GM12878 (cell line): Measurements from ENCODE around the gene RAD51B. TPM values are rescaled to one million over a fixed set of nuclear protein-coding genes. Genes with fewer than 3 reads are reported as not detected.

Experiments
- ATAC-seq: fragments of 200-7000 bp; cut with Tn5 transposase; 3 replicates; pipeline ENCODE4 v1.9.1; 2020; ENCODE audit warnings: mild to moderate bottlenecking, moderate library complexity
- BruUV-seq: library from RNA; stranded (reverse); fragments of 400-500 nt; replicated peaks from 2 replicates; lab custom pipeline; 2021; lab: Mats Ljungman, UMichigan
- CTCF ChIA-PET: fragments of 300-600 bp; sonication (Branson Sonifier 250); formaldehyde crosslinking; extraction: SDS; loops from one replicate; lab custom pipeline; 2021; ENCODE audit warnings: inconsistent platforms; lab: Yijun Ruan, JAX
- POLR2A ChIA-PET: fragments of 350-600 bp; formaldehyde crosslinking; extraction: SDS; loops from one replicate; lab custom pipeline; 2021; ENCODE audit warnings: inconsistent platforms; lab: Charles Lee
- RAD21 ChIA-PET: fragments of 300-600 bp; sonication (Branson Sonifier 250); formaldehyde crosslinking; loops from one replicate; lab custom pipeline; 2023; ENCODE audit warnings: antibody characterized with exemption; ENCODE audit not compliant: unreplicated experiment; lab: Charles Lee
- SMC1A ChIA-PET: fragments of 300-600 bp; sonication (Branson Sonifier 250); formaldehyde crosslinking; loops from one replicate; lab custom pipeline; 2023; ENCODE audit not compliant: unreplicated experiment, uncharacterized antibody; lab: Charles Lee
- DNase-seq: peaks from one replicate; pipeline ENCODE4 v3.0.0-alpha.2; 2011; ENCODE audit warnings: low read depth, low spot score
- FAIRE-seq: peaks from 3 replicates; lab custom pipeline; 2011; peaks lifted over from hg19 to GRCh38; lab: Jason Lieb, UNC
- H2AFZ ChIP-seq: 2 replicates; pipeline ENCODE4 v1.6.0; 2011; ENCODE audit warnings: low read depth, low read length, control low read depth; ENCODE audit not compliant: control insufficient read depth
- H3K27ac ChIP-seq: 2 replicates; pipeline ENCODE4 v1.5.1; 2011; ENCODE audit warnings: control low read depth; ENCODE audit not compliant: control insufficient read depth, insufficient read depth
- H3K27me3 ChIP-seq, 2 experiments: replicated peaks in 1 of 2; 2 replicates each; pipeline versions ENCODE4 v1.6.0 to v1.6.1; 2011; ENCODE audit warnings: low read length in 1 of 2; ENCODE audit not compliant: control insufficient read depth in 2 of 2, insufficient read depth in 2 of 2
- H3K36me3 ChIP-seq, 2 experiments: 2 replicates each; pipeline ENCODE4 v1.5.1; 2011; ENCODE audit warnings: low read length in 1 of 2; ENCODE audit not compliant: control insufficient read depth in 2 of 2, insufficient read depth in 2 of 2
- H3K4me1 ChIP-seq: 2 replicates; pipeline ENCODE4 v1.6.1; 2011; ENCODE audit warnings: mild to moderate bottlenecking, low read length, moderate library complexity, mixed read lengths; ENCODE audit not compliant: control insufficient read depth, insufficient read depth
- H3K4me2 ChIP-seq: 2 replicates; pipeline ENCODE4 v1.6.0; 2011; ENCODE audit warnings: control low read depth; ENCODE audit not compliant: control insufficient read depth, insufficient read depth
- H3K4me3 ChIP-seq: fragments of 200-600 bp; sonication (generic); 2 replicates; pipeline ENCODE4 v1.5.1; 2016
- H3K79me2 ChIP-seq: 2 replicates; pipeline ENCODE4 v1.6.0; 2011; ENCODE audit warnings: low read length; ENCODE audit not compliant: control insufficient read depth, insufficient read depth
- H3K9ac ChIP-seq: 2 replicates; pipeline ENCODE4 v1.8.0; 2011; ENCODE audit warnings: low read length, control low read depth, mixed read lengths; ENCODE audit not compliant: control insufficient read depth, insufficient read depth
- H3K9me3 ChIP-seq: replicated peaks from 3 replicates; pipeline ENCODE4 v1.5.1; 2011; ENCODE audit warnings: mild to moderate bottlenecking, low read length; ENCODE audit not compliant: control insufficient read depth, insufficient read depth
- H4K20me1 ChIP-seq: 2 replicates; pipeline ENCODE4 v1.6.0; 2011; ENCODE audit not compliant: control insufficient read depth, insufficient read depth
- CHD1 ChIP-seq: IDR thresholded peaks from 2 replicates; pipeline ENCODE4 v1.6.1; 2012; ENCODE audit warnings: low read depth, low read length, improper control_type of control experiment
- CREB1 ChIP-seq: IDR thresholded peaks from 2 replicates; pipeline ENCODE4 v1.6.1; 2012; ENCODE audit warnings: low read depth, mild to moderate bottlenecking, inconsistent platforms
- GABPA ChIP-seq: IDR thresholded peaks from 2 replicates; pipeline ENCODE4 v1.6.1; 2014; ENCODE audit warnings: antibody characterized with exemption, low read depth, mild to moderate bottlenecking, inconsistent platforms
- GATAD2B ChIP-seq: fragments of 450-650 bp; conservative IDR thresholded peaks from 2 replicates; pipeline ENCODE4 v1.6.1; 2017; ENCODE audit warnings: low read depth, mild to moderate bottlenecking, moderate library complexity
- IKZF2 ChIP-seq, 2 experiments: fragments of 450-650 bp; IDR thresholded peaks; 2 replicates each; pipeline ENCODE4 v1.6.1; 2017; ENCODE audit warnings: mild to moderate bottlenecking in 2 of 2, moderate library complexity in 2 of 2
- KAT2A ChIP-seq: conservative IDR thresholded peaks from 2 replicates; pipeline ENCODE4 v1.6.1; 2011; ENCODE audit warnings: low read depth, low read length; ENCODE audit not compliant: control insufficient read depth
- MEF2A ChIP-seq: IDR thresholded peaks from 2 replicates; pipeline ENCODE4 v1.6.1; 2011; ENCODE audit warnings: low read depth, mild to moderate bottlenecking, low read length, moderate library complexity; ENCODE audit not compliant: insufficient read depth
- MYC ChIP-seq: IDR thresholded peaks from 2 replicates; pipeline ENCODE4 v1.6.1; 2011; ENCODE audit warnings: mild to moderate bottlenecking, low read length, moderate library complexity, inconsistent platforms; ENCODE audit not compliant: insufficient read depth, insufficient replicate concordance, insufficient read length, severe bottlenecking
- NFXL1 ChIP-seq: fragments of 450-650 bp; IDR thresholded peaks from 2 replicates; pipeline ENCODE4 v1.6.1; 2017; ENCODE audit warnings: antibody characterized with exemption, mild to moderate bottlenecking, borderline replicate concordance
- RAD21 ChIP-seq: IDR thresholded peaks from 2 replicates; pipeline ENCODE4 v1.6.1; 2011; ENCODE audit warnings: mild to moderate bottlenecking, low read depth, low read length, moderate library complexity; ENCODE audit not compliant: insufficient read depth
- SRF ChIP-seq, 2 experiments: IDR thresholded peaks; 2 replicates each; pipeline ENCODE4 v1.6.1; 2011; ENCODE audit warnings: low read depth in 2 of 2, low read length in 2 of 2, mild to moderate bottlenecking in 1 of 2, moderate library complexity in 1 of 2
- TCF12 ChIP-seq: IDR thresholded peaks from 2 replicates; pipeline ENCODE4 v1.6.1; 2011; ENCODE audit warnings: low read depth, mild to moderate bottlenecking, low read length
- ZNF217 ChIP-seq: fragments of 450-650 bp; IDR thresholded peaks from 2 replicates; pipeline ENCODE4 v1.6.1; 2017; ENCODE audit warnings: antibody characterized with exemption, mild to moderate bottlenecking
- in situ Hi-C: fragments of 300-500 bp; cut with MboI; formaldehyde crosslinking; loops from 9 replicates; pipeline ENCODE4 v1.14.3; 2018; ENCODE audit warnings: mixed read lengths
- intact Hi-C: fragments of 100-400 bp; cut with micrococcal nuclease; formaldehyde crosslinking; loops from one replicate; pipeline ENCODE4 v1.14.2; 2022; ENCODE audit not compliant: unreplicated experiment
- polyA plus RNA-seq, 11 experiments: library from polyadenylated mRNA; depleted of rRNA in 4 of 11; unstranded in 6 of 11; stranded (reverse) in 5 of 11; fragments of >200 nt; fragmentation: Nextera tagmentation in 4 of 11; fragmentation: Illumina TruSeq in 1 of 11; extraction: Ambion mirVana in 4 of 11; extraction: Trizol in 1 of 11; gene quantifications; 1 replicate in 1 of 11; 2 replicates in 10 of 11; pipeline versions ENCODE4 v1.2.1 to v1.2.3, GENCODE V29; 2011 to 2016; ENCODE audit warnings: inconsistent platforms in 2 of 11, missing spikeins in 2 of 11, low read depth in 1 of 11
- total RNA-seq, 4 experiments: library from RNA; depleted of rRNA in 3 of 4; stranded (reverse); fragments of >200 nt in 3 of 4; fragmentation: Illumina TruSeq in 1 of 4; extraction: Trizol in 1 of 4; gene quantifications; 2 replicates each; pipeline versions ENCODE4 v1.2.1 to v1.2.3, GENCODE V29; 2013 to 2021
- TF ChIP-seq, protein P1 (sequence below): fragments of 450-650 bp; IDR thresholded peaks from 2 replicates; pipeline ENCODE4 v1.6.1; 2016; ENCODE audit warnings: mild to moderate bottlenecking, moderate library complexity, borderline replicate concordance
- TF ChIP-seq, protein P2 (sequence below): IDR thresholded peaks from 2 replicates; pipeline ENCODE4 v1.6.1; 2011; ENCODE audit warnings: mild to moderate bottlenecking, low read depth, low read length, moderate library complexity; ENCODE audit not compliant: insufficient replicate concordance
- TF ChIP-seq, protein P3 (sequence below): fragments of 150-350 bp; IDR thresholded peaks from 2 replicates; pipeline ENCODE4 v1.6.1; 2014; ENCODE audit warnings: mild to moderate bottlenecking, low read depth, low read length

The RAD51B gene
- total and polyA plus RNA-seq, 10 of the 15 experiments (the other 5 are each of a cell fraction or from before 2014, with no cell fraction given) = 9.8 to 26.8 (median 21.3) TPM

DNA sequence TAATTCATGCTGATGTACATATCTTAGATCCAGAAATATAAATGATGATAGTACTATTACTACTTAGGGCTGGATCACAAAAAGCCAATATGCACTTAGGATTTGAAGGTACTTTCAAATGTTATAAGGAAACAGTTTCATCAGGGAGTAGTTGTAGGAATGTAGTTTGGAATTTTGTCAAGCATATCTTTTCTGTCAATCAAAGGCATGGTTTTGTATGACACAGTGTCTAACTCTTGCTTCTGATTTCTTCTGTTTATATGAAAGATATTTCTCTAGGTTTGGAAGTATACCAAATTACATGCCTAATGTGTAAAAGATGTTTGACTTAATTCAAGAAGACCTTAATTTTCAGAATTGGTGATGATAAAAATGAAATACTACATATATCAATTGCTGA lies 135.7 kb downstream of the RAD51B start:
- no peak for DNase-seq
- H3K4me1 ChIP-seq = no peaks in the 10 kb centered on the region
- FAIRE-seq = no peak
- ChIA-PET POLR2A (no interaction called here), CTCF (no interaction called here), SMC1A (interaction anchor here (1.8 to 7.3 kb wide), 2 partner anchors 10 to 331 kb away, joined by 3 to 48 read pairs; no protein-coding TSS in a partner anchor), RAD21 (no interaction called here)
- no peak overlapping the region for H3K27ac ChIP-seq
- H3K79me2 ChIP-seq = no peaks in the 10 kb centered on the region
- no TSS peak for BruUV-seq
- no peak for ATAC-seq
- in situ Hi-C loops = no loop called here
- H4K20me1 ChIP-seq = no peaks in the 10 kb centered on the region
- H2AFZ ChIP-seq = no peak overlapping the region
- intact Hi-C loops = no loop called here
- no peaks in the 10 kb centered on the region for H3K36me3 ChIP-seq
- no peaks in the 10 kb centered on the region; the same call in 2 of the 3 replicates for H3K9me3 ChIP-seq
- H3K4me3 ChIP-seq = no peak overlapping the region
- no peaks in the 10 kb centered on the region for H3K27me3 ChIP-seq
- H3K9ac ChIP-seq = no peak overlapping the region
- no peak overlapping the region for H3K4me2 ChIP-seq
- TF ChIP-seq GABPA = no peak
- TF ChIP-seq, protein P1, sequence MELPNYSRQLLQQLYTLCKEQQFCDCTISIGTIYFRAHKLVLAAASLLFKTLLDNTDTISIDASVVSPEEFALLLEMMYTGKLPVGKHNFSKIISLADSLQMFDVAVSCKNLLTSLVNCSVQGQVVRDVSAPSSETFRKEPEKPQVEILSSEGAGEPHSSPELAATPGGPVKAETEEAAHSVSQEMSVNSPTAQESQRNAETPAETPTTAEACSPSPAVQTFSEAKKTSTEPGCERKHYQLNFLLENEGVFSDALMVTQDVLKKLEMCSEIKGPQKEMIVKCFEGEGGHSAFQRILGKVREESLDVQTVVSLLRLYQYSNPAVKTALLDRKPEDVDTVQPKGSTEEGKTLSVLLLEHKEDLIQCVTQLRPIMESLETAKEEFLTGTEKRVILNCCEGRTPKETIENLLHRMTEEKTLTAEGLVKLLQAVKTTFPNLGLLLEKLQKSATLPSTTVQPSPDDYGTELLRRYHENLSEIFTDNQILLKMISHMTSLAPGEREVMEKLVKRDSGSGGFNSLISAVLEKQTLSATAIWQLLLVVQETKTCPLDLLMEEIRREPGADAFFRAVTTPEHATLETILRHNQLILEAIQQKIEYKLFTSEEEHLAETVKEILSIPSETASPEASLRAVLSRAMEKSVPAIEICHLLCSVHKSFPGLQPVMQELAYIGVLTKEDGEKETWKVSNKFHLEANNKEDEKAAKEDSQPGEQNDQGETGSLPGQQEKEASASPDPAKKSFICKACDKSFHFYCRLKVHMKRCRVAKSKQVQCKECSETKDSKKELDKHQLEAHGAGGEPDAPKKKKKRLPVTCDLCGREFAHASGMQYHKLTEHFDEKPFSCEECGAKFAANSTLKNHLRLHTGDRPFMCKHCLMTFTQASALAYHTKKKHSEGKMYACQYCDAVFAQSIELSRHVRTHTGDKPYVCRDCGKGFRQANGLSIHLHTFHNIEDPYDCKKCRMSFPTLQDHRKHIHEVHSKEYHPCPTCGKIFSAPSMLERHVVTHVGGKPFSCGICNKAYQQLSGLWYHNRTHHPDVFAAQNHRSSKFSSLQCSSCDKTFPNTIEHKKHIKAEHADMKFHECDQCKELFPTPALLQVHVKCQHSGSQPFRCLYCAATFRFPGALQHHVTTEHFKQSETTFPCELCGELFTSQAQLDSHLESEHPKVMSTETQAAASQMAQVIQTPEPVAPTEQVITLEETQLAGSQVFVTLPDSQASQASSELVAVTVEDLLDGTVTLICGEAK = no peak
- TF ChIP-seq CREB1 = no peak
- TF ChIP-seq IKZF2 (IDR thresholded peaks at IDR 0.05) = no peak
- TF ChIP-seq RAD21 = no peak
- TF ChIP-seq MEF2A = no peak
- TF ChIP-seq MYC = no peak
- no peak for TF ChIP-seq KAT2A
- TF ChIP-seq SRF (IDR thresholded peaks at IDR 0.05; ENCODE audit: low read depth in 2 of 2, low read length in 2 of 2) = no peak
- no peak for TF ChIP-seq CHD1
- TF ChIP-seq, protein P2, sequence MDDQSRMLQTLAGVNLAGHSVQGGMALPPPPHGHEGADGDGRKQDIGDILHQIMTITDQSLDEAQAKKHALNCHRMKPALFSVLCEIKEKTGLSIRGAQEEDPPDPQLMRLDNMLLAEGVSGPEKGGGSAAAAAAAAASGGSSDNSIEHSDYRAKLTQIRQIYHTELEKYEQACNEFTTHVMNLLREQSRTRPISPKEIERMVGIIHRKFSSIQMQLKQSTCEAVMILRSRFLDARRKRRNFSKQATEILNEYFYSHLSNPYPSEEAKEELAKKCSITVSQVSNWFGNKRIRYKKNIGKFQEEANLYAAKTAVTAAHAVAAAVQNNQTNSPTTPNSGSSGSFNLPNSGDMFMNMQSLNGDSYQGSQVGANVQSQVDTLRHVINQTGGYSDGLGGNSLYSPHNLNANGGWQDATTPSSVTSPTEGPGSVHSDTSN = no peak
- no peak for TF ChIP-seq GATAD2B
- TF ChIP-seq, protein P3, sequence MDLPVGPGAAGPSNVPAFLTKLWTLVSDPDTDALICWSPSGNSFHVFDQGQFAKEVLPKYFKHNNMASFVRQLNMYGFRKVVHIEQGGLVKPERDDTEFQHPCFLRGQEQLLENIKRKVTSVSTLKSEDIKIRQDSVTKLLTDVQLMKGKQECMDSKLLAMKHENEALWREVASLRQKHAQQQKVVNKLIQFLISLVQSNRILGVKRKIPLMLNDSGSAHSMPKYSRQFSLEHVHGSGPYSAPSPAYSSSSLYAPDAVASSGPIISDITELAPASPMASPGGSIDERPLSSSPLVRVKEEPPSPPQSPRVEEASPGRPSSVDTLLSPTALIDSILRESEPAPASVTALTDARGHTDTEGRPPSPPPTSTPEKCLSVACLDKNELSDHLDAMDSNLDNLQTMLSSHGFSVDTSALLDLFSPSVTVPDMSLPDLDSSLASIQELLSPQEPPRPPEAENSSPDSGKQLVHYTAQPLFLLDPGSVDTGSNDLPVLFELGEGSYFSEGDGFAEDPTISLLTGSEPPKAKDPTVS = no peak
- TF ChIP-seq TCF12 = no peak
- TF ChIP-seq NFXL1 = no peak
- no peak for TF ChIP-seq ZNF217
